ENCODE data around the gene PRM1.
"Not testable (repeated sequence)": the region's sequence is repeated elsewhere in the genome, so short reads cannot be mapped to it uniquely, and the experiment has no call there.

Gene PRM1

GRCh38 chr16:11313493-11314308 is 32.6 kb upstream of the PRM1 start:
- no peak for DNase-seq

GRCh38 chr16:11312718-11313492 is 31.8 kb upstream of the PRM1 start:
- DNase-seq = peak; percentile 33

- peak; percentile 67 for DNase-seq
Measured at GRCh38 chr16:11310997-11311561, 29.9 kb upstream of the PRM1 start.

GRCh38 chr16:11310634-11310977 is 29.5 kb upstream of the PRM1 start:
- DNase-seq = no peak

GRCh38 chr16:11309895-11310633 is 28.9 kb upstream of the PRM1 start:
- DNase-seq = no peak

GRCh38 chr16:11308493-11309283 is 27.6 kb upstream of the PRM1 start:
- no peak for DNase-seq

- no peak for DNase-seq
Measured at GRCh38 chr16:11307639-11308492, 26.7 kb upstream of the PRM1 start.

GRCh38 chr16:11306997-11307638 is 26.0 kb upstream of the PRM1 start:
- peak; percentile 73 for DNase-seq

- DNase-seq = no peak
Measured at GRCh38 chr16:11306381-11306780, 25.3 kb upstream of the PRM1 start.

GRCh38 chr16:11303405-11304138 is 22.4 kb upstream of the PRM1 start:
- DNase-seq = no peak

- no peak for DNase-seq
Measured at GRCh38 chr16:11302977-11303376, 21.8 kb upstream of the PRM1 start.

GRCh38 chr16:11301645-11302501 is 20.7 kb upstream of the PRM1 start:
- DNase-seq = no peak

- DNase-seq = no peak
Measured at GRCh38 chr16:11300560-11300892, 19.4 kb upstream of the PRM1 start.

GRCh38 chr16:11299865-11300559 is 18.9 kb upstream of the PRM1 start:
- DNase-seq = no peak

- DNase-seq = not testable (repeated sequence)
Measured at GRCh38 chr16:11298950-11299547, 17.9 kb upstream of the PRM1 start.

- no peak for DNase-seq
Measured at GRCh38 chr16:11298143-11298900, 17.2 kb upstream of the PRM1 start.

- DNase-seq = peak; percentile 80
Measured at GRCh38 chr16:11297492-11298142, 16.5 kb upstream of the PRM1 start.
